GDM1 (cell line): ENCODE data around the gene GLI3.

Source experiments
- DNase-seq: peaks from one replicate; lab custom pipeline; 2025; lab: John Stamatoyannopoulos, UW

Gene GLI3

GRCh38 chr7:41928166-41928565, 308.8 kb downstream of the GLI3 start:
- no peak for DNase-seq

DNA sequence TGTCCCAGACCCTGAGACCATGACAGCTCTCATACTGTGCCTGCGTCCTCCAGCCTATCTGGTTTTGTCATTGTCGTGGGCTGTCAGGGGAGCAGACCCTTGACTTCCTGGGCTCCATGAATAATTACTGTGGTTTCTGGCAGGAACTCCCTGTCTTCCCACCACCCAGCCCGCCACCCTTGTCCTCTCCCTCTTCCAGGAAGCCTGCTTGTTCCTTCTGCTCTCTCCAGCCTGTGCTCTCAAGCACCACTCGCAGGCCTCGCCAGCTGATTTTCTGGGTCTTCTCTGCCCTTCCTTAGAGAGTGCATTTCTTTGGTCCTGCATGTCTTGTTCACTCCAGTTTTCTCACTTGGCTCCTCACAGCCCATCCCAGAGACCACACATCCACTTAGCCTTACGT, 309.6 kb downstream of the GLI3 start:
- no peak for DNase-seq

DNA sequence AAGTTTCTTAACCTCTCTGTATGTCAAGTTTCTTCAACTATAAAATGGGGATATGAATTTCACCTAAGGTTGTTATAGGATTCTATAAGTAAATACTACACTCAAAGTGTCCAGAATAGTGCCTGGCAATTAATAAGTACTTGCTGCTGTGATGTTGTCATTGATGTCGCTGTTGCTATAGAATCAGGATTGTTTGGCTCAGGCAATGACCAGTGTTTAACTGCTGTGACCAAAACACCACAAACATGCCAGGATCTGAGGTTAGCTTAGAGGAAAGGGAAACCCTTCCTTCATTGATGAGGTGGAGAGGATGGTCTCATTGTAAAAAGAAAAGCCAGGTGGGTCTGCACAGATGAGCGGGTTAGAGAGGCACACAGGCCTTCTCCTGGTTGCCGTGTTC, 311.1 kb downstream of the GLI3 start:
- DNase-seq, result no peak

GRCh38 chr7:41924796-41925195, 312.2 kb downstream of the GLI3 start:
- no peak for DNase-seq

DNA sequence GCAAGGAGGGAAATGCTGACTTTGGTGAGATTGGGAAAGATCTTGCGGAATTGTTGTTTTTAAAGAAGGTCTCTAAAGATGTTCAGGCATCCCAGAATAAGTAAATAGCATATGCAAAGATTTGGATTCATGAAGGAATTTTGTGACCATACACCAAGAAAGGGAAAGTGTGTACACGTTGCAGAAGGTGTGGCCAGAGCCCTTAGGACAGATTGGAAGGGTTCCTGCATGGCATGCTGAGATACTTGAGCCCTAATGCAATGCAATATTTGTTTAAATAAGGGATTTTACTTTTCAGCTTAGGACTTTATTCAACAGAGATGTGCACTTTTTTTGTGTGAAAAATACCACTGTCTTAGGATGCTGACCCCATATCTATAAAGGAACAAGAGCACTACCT, 314.6 kb downstream of the GLI3 start:
- DNase-seq, result no peak

GRCh38 chr7:41921453-41921981, 315.5 kb downstream of the GLI3 start:
- no peak for DNase-seq

GRCh38 chr7:41918597-41918996, 318.4 kb downstream of the GLI3 start:
- DNase-seq, result no peak

GRCh38 chr7:41916450-41916927, 320.5 kb downstream of the GLI3 start:
- DNase-seq, result no peak

DNA sequence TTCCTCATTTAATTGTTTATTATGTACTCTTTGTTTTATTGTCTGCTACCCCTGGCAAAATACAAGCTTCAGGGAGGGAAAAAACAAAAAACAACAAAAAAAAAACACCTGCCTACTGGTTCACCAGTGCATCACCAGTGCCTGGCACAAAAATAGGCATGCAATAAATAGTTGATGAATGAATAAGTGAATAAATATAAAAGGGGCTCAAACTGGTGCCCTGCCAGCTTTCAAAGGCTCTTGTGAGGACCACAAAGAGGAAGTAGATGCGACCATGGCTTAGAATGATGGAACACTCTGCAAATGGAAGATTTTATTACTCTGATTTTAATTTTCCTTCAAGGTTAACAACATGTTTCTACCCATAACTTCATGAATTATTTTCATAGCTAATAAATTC, 321.1 kb downstream of the GLI3 start:
- no peak for DNase-seq

GRCh38 chr7:41912851-41913567, 324.0 kb downstream of the GLI3 start:
- DNase-seq, result no peak

GRCh38 chr7:41912426-41912825, 324.6 kb downstream of the GLI3 start:
- no peak for DNase-seq

GRCh38 chr7:41911792-41912191, 325.2 kb downstream of the GLI3 start:
- no peak for DNase-seq
